ENCODE data around the gene CCDC92B.
"Not testable (repeated sequence)": the region's sequence is repeated elsewhere in the genome, so short reads cannot be mapped to it uniquely, and the experiment has no call there.

Gene CCDC92B

DNA sequence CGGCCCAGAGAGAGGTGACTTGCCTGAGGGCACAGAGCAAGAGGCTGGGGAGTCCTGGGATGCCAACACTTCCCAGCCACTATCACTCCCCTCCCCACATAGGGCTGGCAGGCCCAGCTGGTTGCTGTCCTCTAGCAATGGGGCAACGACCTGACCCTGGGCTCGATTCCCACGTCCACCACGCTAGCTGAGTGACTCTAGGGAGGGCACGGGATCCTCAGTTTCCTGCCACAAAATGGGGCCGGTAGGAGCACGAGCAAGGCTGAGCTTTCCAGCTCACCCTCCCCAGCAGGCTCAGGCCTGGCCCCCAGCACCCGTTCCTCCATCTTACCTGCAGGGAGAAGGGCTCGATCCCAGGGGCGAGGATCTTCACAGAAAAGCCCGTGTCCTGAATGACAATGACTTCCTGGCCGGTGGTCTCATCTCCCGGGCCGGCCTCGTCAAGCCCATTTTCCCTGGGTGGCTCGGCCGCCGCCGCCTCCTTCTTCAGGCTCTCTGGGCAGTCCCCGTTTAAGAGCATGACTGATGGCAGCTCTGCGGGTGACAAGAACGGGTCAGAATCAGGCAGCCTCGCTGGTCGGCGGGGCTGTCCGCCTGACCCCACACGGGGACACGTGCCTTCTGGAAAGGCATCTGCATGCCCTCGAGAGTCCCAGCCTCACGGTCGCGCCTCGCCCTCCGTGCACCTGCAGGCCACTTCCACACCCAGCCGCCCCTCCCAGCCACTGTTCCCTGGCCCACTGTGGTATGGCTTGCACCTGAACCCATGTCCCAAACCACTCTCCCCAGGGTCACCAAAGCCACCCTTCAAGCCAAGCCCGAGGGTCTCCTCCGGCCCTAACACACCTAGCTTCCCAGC is 45.2 kb downstream of the CCDC92B start:
- no peak for DNase-seq (ENCODE audit: low read depth in 1 of 2, low spot score in 1 of 2)

DNA sequence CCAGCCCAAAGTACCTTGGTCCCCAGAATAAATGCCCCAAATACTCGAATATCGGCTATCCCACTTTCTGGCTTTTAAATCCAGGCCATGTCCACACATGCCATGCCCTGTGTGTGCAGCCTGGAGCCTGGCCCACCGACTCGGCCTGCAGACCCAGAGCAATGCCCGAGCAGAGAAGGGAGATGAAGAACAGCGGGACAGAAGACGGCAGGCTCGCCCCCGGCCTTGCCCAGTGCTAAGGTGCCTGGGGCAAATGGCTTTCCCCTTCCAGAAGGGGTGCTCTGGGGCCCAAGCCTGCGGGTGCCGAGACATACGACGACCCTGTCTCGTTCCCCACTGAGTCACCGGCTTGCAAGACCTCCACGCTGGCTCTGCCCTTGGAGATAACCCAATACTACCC is 45.8 kb downstream of the CCDC92B start:
- DNase-seq (ENCODE audit: low read depth in 1 of 2, low spot score in 1 of 2): no peak

DNA sequence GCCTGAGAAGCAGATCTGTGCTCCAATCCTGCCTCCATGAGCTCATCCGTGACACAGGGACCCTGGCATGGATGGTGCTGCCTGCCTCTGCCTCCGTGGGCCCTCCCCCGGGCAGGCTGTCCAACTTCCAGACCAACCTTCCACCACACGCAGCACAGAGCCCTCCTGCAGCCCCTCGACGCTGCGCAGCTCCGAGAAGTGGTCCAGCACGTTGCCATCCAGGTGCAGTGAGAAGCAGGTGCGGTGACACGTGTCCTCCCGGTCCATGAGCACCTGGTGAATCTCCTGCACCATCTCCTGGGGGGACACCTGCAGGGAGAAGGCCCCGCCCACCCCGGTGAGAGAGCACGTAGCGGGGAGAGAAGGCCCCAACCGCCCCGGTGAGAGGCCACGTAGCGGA is 46.3 kb downstream of the CCDC92B start:
- no peak for DNase-seq (ENCODE audit: low read depth in 1 of 2, low spot score in 1 of 2)

DNA sequence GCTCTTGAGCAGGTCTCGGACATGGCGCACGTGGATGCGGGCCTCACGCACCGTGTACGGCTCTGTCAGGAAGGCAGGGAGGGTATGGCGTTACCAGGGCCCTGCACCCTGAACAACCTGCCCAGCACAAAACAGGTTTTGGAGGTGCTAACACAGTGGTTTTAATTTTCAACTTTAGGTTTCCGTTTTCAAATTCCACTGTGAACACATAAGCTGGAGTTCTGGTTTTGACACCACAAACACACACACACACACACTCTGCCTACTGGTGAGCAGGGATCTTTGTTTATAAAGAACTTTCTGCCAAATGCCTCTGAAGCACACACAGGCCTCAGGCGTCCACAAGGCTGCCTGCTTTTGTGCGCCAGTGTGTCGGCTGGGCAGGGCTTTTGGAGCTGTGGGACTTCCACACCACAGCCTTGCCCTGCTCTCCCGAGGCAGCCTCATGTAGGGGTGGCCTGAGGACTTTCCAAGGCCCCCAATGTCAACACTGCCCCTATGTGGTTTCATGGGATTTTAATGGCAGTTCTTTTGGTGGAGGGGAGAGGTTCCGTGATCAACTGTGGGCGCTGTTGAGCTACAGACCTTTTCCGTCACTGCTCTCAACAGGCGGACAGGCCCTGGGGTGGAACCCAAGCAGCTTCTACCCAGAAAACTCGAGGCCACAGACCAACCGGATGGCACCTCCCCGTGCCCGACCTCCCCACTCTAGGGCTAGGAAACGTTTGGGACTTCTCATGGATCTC is 47.3 kb downstream of the CCDC92B start:
- DNase-seq (ENCODE audit: low read depth in 1 of 2, low spot score in 1 of 2): no peak

DNA sequence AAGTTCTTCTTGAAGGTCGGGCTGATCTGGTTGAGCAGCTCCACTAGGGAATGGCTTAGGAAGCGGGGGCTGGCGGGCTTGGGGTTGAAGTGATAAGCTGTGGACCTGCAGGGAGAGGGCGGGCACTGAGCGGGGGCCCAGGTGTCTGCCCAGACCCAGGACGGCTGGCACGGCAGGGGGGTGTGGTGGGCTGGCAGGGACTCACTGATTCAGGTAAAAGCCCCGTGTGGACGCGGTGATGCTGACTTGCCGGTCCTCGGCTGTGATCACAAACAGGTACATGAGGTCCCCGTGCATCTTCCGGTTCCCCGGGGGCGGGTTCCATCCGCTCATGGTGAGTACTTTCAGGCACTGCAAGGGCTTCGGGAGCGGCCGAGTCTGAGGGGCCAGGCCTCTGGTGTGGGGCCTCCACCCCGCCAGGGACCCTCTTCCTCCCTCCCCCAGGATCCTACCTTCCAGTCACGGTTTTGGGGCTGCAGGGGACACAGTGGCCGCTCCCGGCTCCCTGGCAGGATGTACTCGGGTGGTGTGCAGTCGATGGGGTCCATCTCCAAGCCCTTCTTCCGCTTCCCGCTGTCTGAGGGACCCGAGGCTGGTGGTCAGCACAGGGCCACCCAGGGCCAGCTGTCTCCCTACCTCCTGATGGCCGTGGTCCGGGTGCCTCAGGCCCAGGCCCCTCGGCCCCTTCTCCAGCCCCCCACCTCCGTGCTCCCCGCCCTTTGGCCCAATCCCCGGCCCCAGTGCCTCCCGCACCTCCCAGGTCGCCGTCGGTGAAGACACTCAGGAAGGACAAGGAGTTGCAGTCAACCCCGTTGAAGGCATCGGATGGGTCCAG is 48.1 kb downstream of the CCDC92B start:
- no peak for DNase-seq (ENCODE audit: low read depth in 1 of 2, low spot score in 1 of 2)

DNA sequence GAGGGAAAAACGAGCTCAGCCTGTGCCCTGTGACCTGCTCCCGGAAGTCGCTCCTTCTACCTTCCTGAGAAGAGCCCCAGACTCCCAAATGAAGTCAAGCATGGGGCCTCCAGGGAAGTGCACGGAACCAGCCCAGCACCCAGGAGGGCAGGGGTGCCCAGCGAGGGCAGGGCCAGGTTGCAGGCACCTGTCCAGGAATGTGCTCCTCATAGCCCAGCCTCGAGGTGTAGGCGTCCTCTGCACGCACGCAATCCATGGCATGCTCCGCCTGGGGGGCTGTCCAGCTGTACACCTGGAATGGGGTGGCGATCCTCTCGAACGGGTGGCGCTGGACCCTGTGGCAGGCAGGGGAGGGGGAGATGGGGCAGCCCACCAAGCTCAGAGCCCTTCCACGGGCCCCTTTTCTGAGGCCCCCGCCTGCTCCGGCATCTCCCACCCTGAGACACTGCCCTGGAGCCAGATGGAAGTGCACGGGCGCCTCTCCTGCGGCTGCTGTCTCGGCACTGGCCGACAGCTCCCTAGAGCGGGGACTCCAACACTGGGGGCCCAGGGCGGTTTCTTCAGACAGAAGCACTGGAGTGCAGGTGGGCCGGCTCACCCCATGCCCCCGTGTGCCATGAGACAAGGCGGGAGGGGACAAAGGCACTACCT is 48.8 kb downstream of the CCDC92B start:
- DNase-seq (ENCODE audit: low read depth in 1 of 2, low spot score in 1 of 2): no peak

DNA sequence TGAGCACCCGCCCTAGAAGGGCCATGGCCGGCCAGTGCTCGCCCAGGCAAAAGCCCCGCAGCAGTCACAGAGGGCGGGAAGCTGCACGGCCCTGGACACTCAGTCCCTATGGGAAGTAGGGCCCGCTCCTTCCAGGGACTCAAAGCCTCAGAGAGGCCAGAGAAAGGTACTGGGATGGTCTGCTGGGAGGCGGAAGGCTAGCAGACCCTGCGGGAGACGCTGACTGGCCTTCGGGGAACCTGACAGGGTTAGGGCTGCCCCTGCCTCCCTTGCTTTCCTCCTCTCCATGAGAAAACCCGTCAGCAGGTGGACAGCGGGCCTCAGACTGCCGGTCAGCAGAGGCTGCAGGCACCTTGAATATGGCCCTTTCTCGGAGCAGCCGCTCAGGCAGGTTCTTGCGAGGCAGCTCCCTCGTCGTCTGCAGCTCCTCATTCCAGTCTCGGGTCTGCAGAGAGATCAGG is 49.4 kb downstream of the CCDC92B start:
- DNase-seq (ENCODE audit: low read depth in 1 of 2, low spot score in 1 of 2): no peak

DNA sequence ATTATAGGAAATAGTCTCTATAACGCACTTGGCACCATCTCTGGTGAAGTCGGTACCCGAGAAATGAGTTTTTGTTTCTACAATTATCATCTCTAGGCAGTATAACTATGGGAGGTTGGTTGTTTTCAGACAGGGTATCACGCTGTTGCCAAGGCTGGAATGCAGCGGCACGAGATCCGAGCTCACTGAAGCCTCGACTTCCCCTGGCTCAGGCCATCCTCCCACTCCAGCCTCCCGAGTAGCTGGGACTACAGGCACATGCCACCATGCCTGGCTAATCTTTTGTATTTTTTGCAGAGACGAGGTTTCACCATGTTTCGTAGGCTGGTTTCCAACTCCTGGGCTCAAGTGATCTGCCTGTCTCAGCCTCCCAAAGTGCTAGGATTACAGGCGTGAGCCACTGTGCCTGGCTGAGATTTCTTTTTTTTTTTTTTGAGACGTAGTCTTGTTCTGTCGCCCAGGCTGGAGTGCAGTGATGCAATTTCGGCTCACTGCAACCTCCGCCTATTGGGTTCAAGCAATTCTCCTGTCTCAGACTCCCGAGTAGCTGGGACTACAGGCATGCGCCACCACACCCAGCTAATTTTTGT is 50.1 kb downstream of the CCDC92B start:
- DNase-seq (ENCODE audit: low read depth in 1 of 2, low spot score in 1 of 2): not testable (repeated sequence)

DNA sequence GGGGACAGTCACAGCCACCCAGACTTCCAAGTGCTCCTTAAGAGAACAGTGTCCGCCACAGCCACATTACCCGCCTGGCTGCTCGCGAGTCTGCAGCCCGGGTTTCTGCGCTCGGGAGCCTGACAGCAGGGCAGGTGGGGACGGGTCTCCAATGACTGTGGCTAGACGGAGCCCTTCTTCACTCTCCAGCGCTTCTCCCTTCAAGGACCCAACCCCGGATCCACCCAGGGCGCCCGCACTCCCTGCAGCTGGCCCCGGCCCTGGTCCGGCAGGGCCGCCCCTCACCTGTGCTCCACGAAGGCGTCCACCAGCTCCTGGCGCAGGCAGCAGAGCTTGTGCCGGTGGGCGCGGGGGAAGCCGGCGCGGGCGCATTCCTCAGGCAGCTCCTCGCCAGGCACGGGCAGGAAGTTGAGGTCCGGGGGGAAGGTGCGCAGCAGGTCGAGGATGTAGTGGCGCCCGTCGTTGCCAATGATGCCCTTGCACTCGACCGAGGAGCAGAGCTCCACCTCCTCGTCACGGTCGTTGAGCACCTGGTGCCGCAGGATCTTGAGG is 51.8 kb downstream of the CCDC92B start:
- no peak for DNase-seq (ENCODE audit: low read depth in 1 of 2, low spot score in 1 of 2)

DNA sequence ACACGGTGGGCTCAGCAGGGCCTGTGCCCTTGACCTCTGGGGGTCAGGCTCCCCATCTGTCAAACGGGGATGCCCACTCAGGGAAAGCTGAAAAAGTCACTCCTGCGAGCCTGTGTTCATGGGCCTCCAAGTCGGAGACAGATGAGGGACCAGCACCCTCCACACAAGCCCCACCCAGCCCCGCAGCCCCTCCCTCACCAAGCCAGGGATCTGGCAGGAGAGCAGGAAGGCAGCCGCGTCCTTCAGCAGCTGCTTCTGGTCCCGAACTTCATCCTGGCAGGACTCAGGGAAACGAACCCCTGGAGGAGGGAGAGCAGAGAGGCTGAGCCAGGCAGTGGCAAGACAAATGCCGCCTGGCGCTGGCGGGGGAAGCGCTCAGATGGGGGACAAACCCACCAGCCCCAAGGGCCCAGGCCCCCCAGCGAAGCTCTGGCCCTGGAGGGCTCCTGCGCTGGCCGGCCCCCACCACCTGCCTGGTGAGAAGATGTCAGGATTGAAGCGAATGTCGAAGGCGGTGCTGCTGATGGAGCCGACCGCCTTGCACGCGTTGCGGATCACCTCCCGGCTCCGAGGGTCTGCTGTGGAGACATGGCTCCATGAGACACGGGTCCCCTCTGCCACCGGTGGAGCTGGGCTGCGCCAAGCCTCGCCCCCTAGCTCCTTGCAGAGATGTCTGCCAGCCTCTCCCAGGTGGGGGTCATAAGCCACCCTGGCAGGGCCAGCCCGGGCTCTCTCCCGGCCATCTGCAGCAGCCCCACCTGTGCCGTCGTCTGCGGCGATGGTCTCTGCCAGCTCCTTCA is 53.3 kb downstream of the CCDC92B start:
- no peak for DNase-seq (ENCODE audit: low read depth in 1 of 2, low spot score in 1 of 2)

DNA sequence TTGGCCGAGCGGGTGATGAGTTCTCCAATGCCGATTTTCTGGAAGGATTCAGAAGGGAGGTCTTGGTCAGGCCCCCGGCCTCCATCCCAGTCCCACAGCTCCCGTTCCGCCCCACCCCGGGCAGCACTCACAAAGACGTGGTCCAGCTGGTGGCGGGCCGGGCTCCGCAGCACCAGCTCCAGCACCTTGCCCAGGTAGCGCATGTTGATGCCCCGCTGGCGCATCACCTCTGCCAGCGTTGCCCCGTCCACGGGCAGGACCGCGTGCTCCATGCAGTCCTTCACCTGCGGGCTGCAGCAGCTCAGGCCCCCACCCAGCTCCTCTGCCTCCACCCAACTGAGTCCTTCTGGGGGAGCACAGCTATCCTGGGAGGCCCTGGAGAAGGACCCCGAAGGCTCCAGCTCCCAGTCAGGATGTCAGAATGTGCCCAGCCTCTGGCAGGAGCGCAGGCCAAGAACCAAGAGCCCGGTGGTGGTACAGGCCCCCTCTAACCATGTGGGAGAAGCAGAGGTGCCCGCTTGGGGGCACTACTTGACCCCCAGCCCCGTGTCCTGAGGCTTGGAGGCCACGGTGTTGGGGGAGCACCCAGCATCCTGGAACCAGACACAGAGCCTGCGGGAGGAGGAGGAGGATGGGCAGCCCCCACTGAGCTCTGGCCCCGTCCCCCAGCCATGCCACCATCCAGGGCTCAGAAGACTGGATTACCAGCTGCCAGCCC is 54.0 kb downstream of the CCDC92B start:
- DNase-seq (ENCODE audit: low read depth in 1 of 2, low spot score in 1 of 2): no peak

DNA sequence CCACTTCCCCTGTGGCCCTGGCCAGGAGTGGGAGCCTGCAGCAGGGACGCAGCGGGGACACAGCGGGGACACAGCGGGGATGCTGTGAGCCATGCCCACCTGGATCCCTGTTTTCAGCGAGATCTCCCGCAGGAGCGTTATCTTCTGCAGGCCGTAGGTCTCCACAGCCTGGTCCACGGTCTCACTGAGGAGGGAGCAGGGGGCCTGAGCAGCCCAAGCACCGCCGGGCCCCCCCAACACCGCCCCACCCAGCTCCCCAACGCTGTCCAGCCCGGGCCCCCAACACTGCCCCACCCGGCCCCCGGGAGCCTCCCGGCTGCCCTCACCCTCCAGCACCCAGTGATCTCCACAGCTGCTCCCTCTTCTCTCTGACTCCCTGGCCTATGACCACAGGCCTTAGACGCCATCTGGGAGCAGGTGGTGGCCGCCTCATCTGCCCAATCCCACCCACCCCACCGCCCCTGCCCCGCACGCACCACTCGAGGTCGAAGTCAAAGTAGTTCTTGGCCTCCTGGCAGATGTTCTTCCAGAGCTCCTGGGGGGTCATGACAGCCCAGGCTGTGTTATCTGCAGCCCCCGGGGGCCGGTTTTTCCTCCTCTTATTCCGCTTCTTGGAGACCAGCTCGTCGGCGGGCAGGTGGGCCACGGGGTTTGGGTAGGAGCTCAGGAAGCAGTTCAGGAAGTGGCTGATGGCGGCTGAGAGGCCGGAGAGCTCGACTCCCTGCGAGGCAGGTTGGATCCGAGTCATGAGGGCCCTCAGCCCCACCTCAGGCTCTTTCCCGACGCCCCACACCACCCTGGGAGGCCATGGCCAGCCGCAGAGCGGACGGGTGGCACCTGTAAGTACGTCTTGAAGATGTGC is 54.8 kb downstream of the CCDC92B start:
- DNase-seq (ENCODE audit: low read depth in 1 of 2, low spot score in 1 of 2): no peak

DNA sequence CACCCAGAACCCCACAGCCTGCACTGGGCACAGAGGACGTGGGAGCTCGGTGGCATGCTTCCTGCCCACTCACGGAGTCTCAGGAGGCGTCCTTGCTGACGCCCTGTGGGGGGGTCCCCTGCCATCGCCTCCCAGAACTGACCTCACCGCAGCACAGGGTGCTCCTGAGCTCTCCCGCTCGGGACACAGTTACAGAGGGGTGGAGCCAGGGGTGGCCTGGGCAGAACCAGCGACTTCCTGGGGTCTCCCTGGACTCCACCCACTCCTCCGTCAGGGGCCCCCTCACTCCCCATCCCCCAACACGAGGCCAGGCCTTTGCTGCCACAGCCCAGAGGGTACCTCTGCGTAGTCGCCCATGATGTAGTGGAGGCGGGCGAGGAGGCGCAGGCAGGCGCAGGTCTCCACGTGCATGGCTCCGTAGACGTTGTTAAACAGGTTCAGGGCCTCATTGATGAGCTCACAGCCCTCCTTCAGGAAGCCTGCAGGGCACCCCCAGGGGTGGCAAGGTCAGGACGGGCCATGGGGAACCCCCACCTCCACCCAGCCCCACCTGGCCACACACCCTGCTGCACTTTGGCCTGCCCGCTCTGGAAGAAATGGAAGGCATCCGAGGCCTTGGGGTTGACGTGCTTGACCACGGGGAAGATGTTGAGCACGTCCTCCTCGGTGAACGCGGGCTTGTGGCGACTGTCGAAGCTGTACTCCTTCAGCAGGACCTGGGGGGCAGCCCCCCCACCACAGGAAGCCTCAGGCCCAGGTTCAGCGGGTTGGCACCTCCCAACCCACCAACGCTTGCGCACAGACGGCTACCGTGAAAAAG is 55.7 kb downstream of the CCDC92B start:
- no peak for DNase-seq (ENCODE audit: low read depth in 1 of 2, low spot score in 1 of 2)

DNA sequence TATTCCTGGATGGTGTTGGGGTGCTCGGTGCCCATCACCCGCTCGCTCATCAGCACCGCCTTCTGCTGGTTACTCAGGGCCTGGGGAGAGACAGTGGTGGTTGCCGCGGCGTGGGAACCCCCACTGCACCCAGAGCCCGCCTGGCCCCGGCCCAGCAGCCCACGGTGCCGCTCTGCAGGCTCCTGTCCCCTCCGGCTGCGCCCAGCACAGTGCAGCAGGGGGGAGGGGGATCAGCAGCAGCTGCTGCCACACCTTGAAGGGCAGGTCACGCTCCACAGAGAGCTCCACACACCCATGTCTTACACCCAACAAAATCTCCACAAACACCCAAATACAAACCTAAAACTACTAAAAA is 56.7 kb downstream of the CCDC92B start:
- DNase-seq (ENCODE audit: low read depth in 1 of 2, low spot score in 1 of 2): no peak

DNA sequence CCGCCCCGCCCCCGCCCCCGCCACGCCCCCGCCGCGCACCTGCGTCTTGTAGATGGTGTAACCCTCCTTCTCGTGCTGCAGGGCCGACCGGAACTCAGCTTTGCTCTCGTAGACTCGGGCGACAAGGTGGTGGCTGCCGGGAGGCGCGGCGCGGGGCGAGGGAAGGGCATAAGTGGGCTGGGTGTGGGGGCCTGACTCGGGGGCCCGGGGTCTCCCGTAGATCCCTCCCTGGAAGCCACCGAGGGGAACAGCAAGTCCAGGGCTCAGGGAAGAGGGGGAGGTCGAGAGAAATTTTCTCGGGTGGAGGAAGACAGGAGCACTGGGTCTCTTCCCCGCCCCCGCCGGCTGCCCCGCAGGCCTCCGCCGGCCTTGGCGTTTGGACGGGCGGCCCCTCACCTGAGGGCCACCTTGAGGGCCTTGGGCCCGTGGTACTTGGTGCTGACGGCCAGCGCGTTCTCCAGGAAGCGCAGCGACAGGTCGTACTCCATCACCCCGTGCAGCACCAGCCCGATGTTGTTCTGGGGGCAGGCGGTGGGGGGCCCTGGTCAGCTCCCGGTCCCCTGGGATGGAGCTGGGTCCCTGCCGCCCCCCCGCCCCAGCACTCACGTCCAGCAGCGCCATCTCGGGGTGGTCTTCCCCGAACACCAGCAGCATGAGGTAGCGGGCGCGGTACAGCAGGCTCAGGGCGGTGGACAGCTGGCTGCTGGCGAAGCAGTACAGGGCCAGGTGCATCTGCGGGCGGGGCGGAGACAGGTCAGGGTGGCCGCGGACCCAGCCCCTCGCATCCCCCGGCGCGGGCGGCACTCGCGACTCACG is 57.3 kb downstream of the CCDC92B start:
- DNase-seq (ENCODE audit: low read depth in 1 of 2, low spot score in 1 of 2): no peak
